ENCODE results near the gene CLK3.

Gene CLK3

GRCh38 chr15:74655424-74655823 is 39.8 kb downstream of the CLK3 start (continued):
- TF ChIP-seq ZNF214 (tag by site-specific recombination; IDR thresholded peaks at IDR 0.05; ENCODE audit: borderline replicate concordance): no peak
- TF ChIP-seq ZNF692 (tag by site-specific recombination; IDR thresholded peaks at IDR 0.05): no peak
- peak; percentile 72; the same call in 1 of the 2 replicates for TF ChIP-seq ZSCAN30 (tag by site-specific recombination; IDR thresholded peaks at IDR 0.05)
- no peak for TF ChIP-seq ZNF341 (tag by site-specific recombination; IDR thresholded peaks at IDR 0.05; ENCODE audit: low read depth)
- peak; percentile 20; the same call in 1 of the 2 replicates for TF ChIP-seq IKZF3 (tag by site-specific recombination; IDR thresholded peaks at IDR 0.05)
- TF ChIP-seq OSR2 (tag by site-specific recombination; IDR thresholded peaks at IDR 0.05): peak; percentile 90
- no peak for TF ChIP-seq ZNF350 (tag by site-specific recombination; IDR thresholded peaks at IDR 0.05)
- no peak for TF ChIP-seq ZNF596 (tag by site-specific recombination; IDR thresholded peaks at IDR 0.05)
- TF ChIP-seq GLIS2 (tag by site-specific recombination; IDR thresholded peaks at IDR 0.05): no peak
- no peak for TF ChIP-seq ZNF133 (tag by site-specific recombination; IDR thresholded peaks at IDR 0.05)
- no peak for TF ChIP-seq ZNF785 (tag by site-specific recombination; IDR thresholded peaks at IDR 0.05)
- no peak for TF ChIP-seq ZNF404 (tag by site-specific recombination; IDR thresholded peaks at IDR 0.05)
- no peak for TF ChIP-seq ZNF837 (tag by site-specific recombination; IDR thresholded peaks at IDR 0.05)
- TF ChIP-seq SP7 (tag by site-specific recombination; IDR thresholded peaks at IDR 0.05): peak; percentile 45; the same call in 1 of the 2 replicates
- TF ChIP-seq, protein P1, sequence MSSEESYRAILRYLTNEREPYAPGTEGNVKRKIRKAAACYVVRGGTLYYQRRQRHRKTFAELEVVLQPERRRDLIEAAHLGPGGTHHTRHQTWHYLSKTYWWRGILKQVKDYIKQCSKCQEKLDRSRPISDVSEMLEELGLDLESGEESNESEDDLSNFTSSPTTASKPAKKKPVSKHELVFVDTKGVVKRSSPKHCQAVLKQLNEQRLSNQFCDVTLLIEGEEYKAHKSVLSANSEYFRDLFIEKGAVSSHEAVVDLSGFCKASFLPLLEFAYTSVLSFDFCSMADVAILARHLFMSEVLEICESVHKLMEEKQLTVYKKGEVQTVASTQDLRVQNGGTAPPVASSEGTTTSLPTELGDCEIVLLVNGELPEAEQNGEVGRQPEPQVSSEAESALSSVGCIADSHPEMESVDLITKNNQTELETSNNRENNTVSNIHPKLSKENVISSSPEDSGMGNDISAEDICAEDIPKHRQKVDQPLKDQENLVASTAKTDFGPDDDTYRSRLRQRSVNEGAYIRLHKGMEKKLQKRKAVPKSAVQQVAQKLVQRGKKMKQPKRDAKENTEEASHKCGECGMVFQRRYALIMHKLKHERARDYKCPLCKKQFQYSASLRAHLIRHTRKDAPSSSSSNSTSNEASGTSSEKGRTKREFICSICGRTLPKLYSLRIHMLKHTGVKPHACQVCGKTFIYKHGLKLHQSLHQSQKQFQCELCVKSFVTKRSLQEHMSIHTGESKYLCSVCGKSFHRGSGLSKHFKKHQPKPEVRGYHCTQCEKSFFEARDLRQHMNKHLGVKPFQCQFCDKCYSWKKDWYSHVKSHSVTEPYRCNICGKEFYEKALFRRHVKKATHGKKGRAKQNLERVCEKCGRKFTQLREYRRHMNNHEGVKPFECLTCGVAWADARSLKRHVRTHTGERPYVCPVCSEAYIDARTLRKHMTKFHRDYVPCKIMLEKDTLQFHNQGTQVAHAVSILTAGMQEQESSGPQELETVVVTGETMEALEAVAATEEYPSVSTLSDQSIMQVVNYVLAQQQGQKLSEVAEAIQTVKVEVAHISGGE (tag by site-specific recombination; conservative IDR thresholded peaks at IDR 0.05; ENCODE audit: low read depth): no peak
- no peak for TF ChIP-seq ZNF621 (tag by site-specific recombination; IDR thresholded peaks at IDR 0.05)
- TF ChIP-seq, protein P2, sequence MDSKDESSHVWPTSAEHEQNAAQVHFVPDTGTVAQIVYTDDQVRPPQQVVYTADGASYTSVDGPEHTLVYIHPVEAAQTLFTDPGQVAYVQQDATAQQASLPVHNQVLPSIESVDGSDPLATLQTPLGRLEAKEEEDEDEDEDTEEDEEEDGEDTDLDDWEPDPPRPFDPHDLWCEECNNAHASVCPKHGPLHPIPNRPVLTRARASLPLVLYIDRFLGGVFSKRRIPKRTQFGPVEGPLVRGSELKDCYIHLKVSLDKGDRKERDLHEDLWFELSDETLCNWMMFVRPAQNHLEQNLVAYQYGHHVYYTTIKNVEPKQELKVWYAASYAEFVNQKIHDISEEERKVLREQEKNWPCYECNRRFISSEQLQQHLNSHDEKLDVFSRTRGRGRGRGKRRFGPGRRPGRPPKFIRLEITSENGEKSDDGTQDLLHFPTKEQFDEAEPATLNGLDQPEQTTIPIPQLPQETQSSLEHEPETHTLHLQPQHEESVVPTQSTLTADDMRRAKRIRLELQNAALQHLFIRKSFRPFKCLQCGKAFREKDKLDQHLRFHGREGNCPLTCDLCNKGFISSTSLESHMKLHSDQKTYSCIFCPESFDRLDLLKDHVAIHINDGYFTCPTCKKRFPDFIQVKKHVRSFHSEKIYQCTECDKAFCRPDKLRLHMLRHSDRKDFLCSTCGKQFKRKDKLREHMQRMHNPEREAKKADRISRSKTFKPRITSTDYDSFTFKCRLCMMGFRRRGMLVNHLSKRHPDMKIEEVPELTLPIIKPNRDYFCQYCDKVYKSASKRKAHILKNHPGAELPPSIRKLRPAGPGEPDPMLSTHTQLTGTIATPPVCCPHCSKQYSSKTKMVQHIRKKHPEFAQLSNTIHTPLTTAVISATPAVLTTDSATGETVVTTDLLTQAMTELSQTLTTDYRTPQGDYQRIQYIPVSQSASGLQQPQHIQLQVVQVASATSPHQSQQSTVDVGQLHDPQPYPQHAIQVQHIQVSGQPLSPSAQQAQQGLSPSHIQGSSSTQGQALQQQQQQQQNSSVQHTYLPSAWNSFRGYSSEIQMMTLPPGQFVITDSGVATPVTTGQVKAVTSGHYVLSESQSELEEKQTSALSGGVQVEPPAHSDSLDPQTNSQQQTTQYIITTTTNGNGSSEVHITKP (tag by site-specific recombination; IDR thresholded peaks at IDR 0.05): no peak
- TF ChIP-seq ZFP41 (tag by site-specific recombination; IDR thresholded peaks at IDR 0.05; ENCODE audit: borderline replicate concordance): no peak
- TF ChIP-seq BCL11B (tag by site-specific recombination; IDR thresholded peaks at IDR 0.05; ENCODE audit: low read depth): no peak
- no peak for TF ChIP-seq HOXD13 (CRISPR knock-in tag; IDR thresholded peaks at IDR 0.05; ENCODE audit: borderline replicate concordance)
- TF ChIP-seq, protein P3, sequence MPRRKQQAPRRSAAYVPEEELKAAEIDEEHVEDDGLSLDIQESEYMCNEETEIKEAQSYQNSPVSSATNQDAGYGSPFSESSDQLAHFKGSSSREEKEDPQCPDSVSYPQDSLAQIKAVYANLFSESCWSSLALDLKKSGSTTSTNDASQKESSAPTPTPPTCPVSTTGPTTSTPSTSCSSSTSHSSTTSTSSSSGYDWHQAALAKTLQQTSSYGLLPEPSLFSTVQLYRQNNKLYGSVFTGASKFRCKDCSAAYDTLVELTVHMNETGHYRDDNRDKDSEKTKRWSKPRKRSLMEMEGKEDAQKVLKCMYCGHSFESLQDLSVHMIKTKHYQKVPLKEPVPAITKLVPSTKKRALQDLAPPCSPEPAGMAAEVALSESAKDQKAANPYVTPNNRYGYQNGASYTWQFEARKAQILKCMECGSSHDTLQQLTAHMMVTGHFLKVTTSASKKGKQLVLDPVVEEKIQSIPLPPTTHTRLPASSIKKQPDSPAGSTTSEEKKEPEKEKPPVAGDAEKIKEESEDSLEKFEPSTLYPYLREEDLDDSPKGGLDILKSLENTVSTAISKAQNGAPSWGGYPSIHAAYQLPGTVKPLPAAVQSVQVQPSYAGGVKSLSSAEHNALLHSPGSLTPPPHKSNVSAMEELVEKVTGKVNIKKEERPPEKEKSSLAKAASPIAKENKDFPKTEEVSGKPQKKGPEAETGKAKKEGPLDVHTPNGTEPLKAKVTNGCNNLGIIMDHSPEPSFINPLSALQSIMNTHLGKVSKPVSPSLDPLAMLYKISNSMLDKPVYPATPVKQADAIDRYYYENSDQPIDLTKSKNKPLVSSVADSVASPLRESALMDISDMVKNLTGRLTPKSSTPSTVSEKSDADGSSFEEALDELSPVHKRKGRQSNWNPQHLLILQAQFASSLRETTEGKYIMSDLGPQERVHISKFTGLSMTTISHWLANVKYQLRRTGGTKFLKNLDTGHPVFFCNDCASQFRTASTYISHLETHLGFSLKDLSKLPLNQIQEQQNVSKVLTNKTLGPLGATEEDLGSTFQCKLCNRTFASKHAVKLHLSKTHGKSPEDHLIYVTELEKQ (tag by site-specific recombination; IDR thresholded peaks at IDR 0.05; ENCODE audit: borderline replicate concordance): peak; percentile 22; the same call in 1 of the 2 replicates
- no peak for TF ChIP-seq PRDM2 (tag by site-specific recombination; IDR thresholded peaks at IDR 0.05; ENCODE audit: borderline replicate concordance)

All from HEK293 (cell line).